ENCODE results near the gene HIRIP3. TPM values are rescaled to one million over a fixed set of nuclear protein-coding genes. Genes with fewer than 3 reads are reported as not detected.

The HIRIP3 gene
- total RNA-seq, 1 donor from 2014 or later, result 9.9 TPM

DNA sequence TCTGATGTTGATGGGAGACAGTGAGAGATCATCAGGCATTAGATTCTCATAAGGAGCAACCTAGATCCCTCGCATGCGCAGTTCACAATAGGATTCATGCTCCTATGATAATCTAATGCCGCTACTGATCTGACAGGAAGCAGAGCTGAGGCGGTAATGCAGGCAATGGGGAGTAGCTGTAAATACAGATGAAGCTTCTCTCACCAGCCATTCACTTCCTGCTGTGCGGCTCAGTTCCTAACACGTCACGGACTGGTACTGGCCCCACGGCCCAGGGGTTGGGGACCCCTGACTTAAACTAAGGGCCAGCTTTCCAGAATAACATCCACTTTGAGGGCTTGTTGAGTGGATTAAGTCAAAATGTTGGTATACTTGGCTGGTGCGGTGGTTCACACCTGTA is 36.1 kb downstream of the HIRIP3 start:
- Mint-ChIP-seq H3K4me3 (ENCODE audit: unreplicated experiment) (no peak overlapping the region), H3K36me3 (ENCODE audit: low read depth) (no peaks in the 10 kb centered on the region), H3K27me3 (ENCODE audit: low read depth) (no peaks in the 10 kb centered on the region), H3K4me1 (ENCODE audit: low read depth) (peaks cover 18% of the 10 kb centered on the region), H3K9me3 (ENCODE audit: low read depth) (no peaks in the 10 kb centered on the region), H3K27ac (ENCODE audit: unreplicated experiment) (no peak overlapping the region)
- TF ChIP-seq, protein P1, sequence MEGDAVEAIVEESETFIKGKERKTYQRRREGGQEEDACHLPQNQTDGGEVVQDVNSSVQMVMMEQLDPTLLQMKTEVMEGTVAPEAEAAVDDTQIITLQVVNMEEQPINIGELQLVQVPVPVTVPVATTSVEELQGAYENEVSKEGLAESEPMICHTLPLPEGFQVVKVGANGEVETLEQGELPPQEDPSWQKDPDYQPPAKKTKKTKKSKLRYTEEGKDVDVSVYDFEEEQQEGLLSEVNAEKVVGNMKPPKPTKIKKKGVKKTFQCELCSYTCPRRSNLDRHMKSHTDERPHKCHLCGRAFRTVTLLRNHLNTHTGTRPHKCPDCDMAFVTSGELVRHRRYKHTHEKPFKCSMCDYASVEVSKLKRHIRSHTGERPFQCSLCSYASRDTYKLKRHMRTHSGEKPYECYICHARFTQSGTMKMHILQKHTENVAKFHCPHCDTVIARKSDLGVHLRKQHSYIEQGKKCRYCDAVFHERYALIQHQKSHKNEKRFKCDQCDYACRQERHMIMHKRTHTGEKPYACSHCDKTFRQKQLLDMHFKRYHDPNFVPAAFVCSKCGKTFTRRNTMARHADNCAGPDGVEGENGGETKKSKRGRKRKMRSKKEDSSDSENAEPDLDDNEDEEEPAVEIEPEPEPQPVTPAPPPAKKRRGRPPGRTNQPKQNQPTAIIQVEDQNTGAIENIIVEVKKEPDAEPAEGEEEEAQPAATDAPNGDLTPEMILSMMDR (IDR thresholded peaks at IDR 0.05), result no peak
- DNase-seq (ENCODE audit: low spot score), result no peak

DNA sequence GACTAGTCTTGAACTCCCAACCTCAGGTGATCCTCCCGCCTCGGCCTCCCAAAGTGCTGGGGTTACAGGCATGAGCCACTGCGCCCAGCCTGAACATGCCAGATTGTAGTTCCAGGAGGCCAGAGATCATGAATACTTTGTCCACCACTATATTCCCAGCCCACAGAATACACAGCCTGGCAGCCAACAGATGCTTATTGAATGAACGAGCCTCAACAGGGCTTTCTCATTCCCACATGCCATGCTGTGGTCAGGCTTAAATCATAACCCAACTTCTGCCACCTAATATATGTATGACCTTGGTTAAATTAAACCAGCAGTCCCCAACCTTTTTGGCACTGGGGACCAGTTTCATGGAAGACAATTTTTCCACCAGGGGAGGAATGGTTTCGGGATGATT is 36.7 kb downstream of the HIRIP3 start:
- no peak for DNase-seq (ENCODE audit: low spot score)
- Mint-ChIP-seq H3K27ac (ENCODE audit: unreplicated experiment) (no peak overlapping the region), H3K4me3 (ENCODE audit: unreplicated experiment) (no peak overlapping the region), H3K4me1 (ENCODE audit: low read depth) (peaks cover 18% of the 10 kb centered on the region), H3K27me3 (ENCODE audit: low read depth) (no peaks in the 10 kb centered on the region), H3K36me3 (ENCODE audit: low read depth) (no peaks in the 10 kb centered on the region), H3K9me3 (ENCODE audit: low read depth) (no peaks in the 10 kb centered on the region)
- TF ChIP-seq, protein P1 (IDR thresholded peaks at IDR 0.05), result no peak

DNA sequence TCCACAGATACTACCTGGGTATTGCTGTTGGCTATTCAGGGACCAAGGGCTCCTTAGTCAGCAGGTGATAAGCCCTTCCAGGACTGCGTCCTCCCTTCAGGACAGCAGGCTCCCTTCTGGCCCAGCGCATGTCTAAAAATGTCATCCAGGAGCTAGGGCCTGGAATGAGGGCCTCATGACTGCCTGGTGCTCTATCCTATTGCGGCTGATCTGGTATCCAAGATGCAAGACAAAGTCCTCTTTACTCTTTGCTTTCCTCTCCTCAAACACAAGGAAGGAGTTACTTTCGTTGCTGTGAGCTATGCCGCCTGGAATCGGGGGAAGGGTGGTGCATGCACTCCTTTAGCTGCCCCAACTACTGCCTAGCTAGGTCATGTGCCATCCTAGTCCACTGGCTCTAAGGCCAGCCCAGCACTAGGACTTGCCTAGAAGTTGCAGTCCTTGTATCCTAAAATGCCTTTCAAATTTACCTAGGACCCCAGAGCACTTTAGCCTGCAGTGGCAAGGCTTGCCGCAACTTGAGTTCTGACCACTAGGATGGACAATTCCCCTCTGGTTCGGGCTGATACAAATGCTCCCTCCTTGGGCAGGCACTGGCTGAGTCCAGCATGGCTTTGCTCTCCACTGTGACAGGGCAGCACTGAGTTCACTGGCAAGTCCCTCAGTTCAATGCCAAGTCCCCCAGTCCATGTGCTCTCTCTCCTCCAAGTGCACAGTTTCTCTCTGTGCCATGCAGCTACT is 43.6 kb downstream of the HIRIP3 start:
- Mint-ChIP-seq H3K27me3 (ENCODE audit: low read depth) (no peaks in the 10 kb centered on the region), H3K27ac (ENCODE audit: unreplicated experiment) (no peak overlapping the region)

DNA sequence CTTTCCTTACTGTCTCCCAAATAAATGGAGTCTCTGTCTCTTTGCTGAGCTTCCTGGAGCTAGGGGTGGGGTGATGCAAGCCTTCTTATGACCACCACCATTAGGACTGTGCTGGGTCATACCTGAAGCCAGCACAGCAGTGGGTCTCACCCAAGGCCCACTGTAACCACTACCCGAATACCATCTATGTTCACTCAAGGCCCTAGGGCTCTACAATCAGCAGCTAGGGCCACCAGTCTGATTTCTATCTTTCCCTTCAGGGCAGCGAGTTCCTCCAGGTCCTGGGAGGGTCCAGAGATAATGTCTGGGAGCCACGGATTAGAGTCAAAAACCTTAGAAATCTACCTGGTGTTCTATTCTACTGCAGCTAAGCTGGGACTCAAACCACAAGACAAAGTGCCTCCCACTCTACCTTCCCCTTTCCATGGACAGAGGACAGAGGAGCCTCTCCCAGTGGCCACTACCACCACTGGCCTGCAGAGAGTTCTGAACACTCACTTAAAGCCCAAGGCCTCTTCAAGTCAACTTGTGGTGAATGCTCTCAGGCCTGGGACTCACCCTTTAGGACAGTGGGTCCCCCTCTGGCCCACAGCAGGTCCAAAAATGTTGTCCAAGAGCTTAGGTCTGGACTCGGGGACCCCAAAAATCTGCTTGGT is 44.5 kb downstream of the HIRIP3 start:
- Mint-ChIP-seq H3K9me3 (ENCODE audit: low read depth) (peaks cover 7% of the 10 kb centered on the region), H3K4me3 (ENCODE audit: unreplicated experiment) (no peak overlapping the region), H3K4me1 (ENCODE audit: low read depth) (no peaks in the 10 kb centered on the region), H3K36me3 (ENCODE audit: low read depth) (no peaks in the 10 kb centered on the region), H3K27me3 (ENCODE audit: low read depth) (no peaks in the 10 kb centered on the region), H3K27ac (ENCODE audit: unreplicated experiment) (no peak overlapping the region)
- TF ChIP-seq, protein P1 (IDR thresholded peaks at IDR 0.05), result no peak
- DNase-seq (ENCODE audit: low spot score), result no peak

More for the DNA sequence above, 43.6 kb downstream of the HIRIP3 start:
- Mint-ChIP-seq H3K36me3 (ENCODE audit: low read depth) (no peaks in the 10 kb centered on the region), H3K4me3 (ENCODE audit: unreplicated experiment) (no peak overlapping the region), H3K4me1 (ENCODE audit: low read depth) (no peaks in the 10 kb centered on the region), H3K9me3 (ENCODE audit: low read depth) (peaks cover 7% of the 10 kb centered on the region)
- TF ChIP-seq, protein P1 (IDR thresholded peaks at IDR 0.05), result no peak
- no peak for DNase-seq (ENCODE audit: low spot score)

DNA sequence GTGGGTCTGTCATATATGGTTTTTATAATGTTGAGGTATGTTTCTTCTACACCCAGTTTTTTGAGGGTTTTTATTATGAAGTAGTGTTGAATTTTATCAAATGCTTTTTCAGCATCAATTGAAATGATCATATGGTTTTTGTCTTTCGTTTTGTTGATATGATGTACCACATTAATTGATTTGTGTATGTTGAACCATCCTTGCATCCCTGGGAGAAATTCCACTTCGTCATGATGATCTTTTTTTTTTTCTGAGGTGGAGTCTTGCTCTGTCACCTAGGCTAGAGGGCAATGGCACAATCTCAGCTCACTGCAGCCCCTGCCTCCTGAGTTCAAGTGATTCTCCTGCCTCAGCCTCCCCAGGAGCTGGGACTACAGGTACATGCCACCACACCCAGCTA is 47.5 kb downstream of the HIRIP3 start:
- no peak for DNase-seq (ENCODE audit: low spot score)
- TF ChIP-seq, protein P1 (IDR thresholded peaks at IDR 0.05), result no peak
- Mint-ChIP-seq H3K36me3 (ENCODE audit: low read depth) (no peaks in the 10 kb centered on the region), H3K9me3 (ENCODE audit: low read depth) (peaks cover 7% of the 10 kb centered on the region), H3K27me3 (ENCODE audit: low read depth) (no peaks in the 10 kb centered on the region), H3K4me3 (ENCODE audit: unreplicated experiment) (no peak overlapping the region), H3K4me1 (ENCODE audit: low read depth) (peaks cover 18% of the 10 kb centered on the region), H3K27ac (ENCODE audit: unreplicated experiment) (no peak overlapping the region)

Measured in chondrocyte (in vitro differentiated cells).